HS-5 (cell line): Measurements from ENCODE around the gene PROM1.

ENCODE experiments used
- DNase-seq: peaks from one replicate; pipeline ENCODE4 v3.0.0-alpha.2; 2012; ENCODE audit warnings: low read depth

Gene PROM1

DNA sequence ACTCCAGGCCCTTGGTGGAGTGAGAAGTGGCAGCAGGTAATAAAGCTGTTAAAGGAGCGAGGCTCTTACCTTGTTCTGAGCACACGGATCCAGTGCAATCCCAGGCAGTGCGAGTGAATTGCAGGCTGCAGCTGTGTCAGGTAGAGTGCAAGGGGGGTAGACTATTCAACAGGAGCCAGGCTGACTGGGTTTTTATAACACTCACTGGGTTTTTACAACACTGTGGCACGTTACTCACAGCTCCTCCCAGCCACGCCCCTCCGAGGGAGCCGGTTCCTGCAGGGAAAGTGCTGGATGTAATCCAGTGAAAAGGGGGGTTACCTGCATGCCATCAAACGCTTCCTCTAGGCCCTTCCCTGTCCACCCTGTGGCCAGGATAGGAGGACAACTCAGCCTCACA lies 145.6 kb downstream of the PROM1 start:
- DNase-seq, result no peak

DNA sequence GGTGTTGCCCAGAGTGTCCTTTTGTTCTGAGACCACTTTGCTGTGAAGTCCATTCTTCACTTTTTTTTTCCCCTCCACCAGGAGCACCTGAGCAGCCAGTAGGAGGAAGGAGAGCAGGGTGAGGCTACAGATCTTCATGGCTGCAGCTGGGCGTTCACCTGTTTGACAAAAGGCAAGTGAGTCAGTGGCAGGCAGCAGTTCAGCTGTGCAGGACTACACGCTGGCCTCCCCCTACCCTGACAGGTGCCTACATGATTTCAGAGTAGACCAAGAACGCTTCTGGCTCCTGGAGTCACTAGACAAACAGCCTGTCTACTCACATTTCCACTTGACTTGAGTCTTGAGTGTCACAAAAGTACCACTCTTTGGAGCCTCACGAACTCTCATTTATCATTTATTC lies 147.3 kb downstream of the PROM1 start:
- no peak for DNase-seq

DNA sequence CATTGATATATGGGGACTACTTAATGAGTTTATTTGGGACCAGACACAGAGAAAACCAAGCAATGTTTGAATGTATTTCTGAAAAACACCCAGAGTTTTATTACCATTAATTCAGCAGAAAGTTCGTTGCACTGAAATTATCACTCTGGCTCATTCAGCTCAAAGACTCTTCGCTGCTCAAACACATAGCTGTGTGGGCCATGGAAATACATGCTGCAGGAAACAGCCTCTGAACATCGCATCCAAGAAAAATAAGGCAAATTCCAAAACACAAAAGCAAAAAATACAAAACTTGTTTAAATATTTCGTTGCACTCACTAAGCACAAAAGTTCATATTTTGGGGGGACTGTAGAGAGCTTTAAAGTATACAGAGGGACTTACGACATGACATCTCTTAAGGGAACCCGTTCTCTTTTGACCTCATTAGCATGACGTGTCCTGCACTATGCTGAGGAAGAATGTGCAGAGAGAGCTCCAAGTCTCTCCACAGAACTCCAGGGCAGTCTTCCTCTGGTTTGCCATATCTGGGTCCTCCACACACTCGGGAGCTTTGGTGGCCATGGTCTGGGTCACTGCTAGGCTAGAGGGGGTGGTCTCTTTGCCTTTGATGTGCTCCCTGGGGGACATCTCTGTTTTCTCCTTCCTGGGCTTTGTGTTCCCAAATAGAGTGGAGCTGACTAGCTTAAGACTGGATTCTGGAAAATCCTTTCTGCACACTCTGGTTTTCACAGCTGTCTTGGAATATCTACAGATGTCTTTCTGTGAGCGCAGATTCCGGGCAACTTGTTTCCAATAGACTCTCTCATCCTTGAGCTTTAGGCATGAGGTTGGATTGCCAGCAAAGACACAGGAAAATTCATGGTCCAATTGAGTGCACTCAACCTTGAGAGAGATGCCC lies 148.1 kb downstream of the PROM1 start:
- DNase-seq, result no peak

DNA sequence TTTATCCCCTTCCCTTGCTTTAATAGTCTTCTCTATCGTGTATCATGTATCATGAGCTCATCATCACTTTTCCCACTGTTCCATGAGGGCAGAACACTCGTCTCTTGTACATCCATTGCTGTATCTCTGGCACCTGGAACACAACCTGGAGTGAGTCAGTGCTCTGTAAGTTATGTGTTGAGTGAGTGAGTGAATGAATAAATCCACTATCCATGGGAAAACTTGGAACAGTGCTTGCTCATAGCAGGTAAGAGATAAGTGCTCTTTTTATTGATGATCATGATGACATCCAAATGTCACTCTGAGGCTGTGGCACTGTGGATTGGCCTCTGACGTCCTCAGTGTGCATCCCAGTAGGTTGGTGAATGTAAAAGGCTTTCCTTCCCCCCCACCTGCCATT lies 149.6 kb downstream of the PROM1 start:
- DNase-seq, result no peak

DNA sequence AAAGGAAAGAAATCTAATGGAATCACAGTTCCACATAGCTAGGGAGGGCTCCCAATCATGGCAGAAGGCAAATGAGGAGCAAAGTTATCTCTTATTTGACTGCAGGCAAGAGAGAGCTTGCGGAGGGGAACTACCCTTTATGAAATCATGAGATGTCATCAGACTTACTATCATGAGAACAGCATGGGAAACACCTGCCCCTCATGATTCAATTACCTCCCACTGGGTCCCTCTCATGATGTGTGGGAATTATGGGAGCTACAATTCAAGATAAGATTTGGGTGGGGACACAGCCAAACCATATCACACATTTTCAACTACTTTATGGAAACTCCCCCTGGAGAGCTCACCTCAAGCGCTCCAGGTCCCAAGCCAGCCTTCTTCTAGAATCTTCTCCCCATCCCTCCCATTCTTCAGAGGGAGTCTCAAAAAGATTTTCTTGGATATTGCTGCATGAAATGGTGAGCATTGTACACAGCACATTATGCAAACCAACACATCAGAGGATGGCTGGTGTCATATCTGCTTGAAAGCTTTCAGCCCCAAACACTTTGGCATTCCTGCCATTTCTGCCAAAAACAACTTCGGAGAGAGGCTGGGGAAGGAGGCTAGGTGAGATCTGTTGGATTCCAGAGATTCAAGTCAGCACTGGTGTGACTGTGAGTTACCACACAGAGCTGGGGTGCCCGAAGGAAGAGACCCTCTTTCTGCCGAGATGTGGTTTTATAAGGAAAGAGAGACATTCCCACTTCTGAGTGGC lies 152.2 kb downstream of the PROM1 start:
- DNase-seq, result no peak

DNA sequence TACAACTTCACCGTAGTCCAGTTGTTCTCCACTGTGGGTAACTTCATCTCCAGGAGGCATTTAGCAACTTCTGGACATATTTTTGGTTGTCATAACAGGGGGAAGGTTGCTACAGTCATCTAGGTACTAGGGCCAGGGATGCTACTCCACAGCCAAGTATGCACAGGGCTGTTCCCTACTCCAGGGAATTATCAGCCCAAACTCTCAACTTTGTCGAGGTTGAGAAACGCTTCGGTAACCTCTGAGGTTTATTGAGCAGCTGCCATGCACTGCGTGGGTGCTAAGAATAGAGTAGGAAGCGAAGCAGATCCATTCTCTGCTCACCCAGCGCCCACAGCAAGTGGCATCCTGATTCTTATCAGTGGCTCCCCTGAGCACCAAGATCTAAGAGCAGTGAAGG lies 153.5 kb downstream of the PROM1 start:
- DNase-seq, result no peak

DNA sequence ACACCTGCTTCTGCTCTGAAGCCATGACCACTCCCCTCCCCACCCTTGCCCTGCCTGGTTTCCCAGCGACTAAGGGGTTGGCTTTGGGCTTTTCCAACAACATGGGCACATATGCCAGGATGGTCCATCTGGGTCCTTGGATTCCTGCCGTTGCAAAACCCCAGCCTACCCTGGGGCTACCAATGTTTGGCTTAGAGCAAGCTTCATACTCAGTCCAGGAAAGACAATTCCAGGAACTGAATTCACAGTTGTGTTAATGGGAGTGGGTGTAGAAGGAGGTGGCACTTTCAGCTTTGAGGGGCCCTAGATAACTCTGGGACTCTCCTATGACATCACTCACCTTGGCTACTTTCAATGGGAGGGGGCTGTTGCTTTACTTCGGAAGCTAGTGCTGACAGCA lies 154.3 kb downstream of the PROM1 start:
- DNase-seq, result no peak

DNA sequence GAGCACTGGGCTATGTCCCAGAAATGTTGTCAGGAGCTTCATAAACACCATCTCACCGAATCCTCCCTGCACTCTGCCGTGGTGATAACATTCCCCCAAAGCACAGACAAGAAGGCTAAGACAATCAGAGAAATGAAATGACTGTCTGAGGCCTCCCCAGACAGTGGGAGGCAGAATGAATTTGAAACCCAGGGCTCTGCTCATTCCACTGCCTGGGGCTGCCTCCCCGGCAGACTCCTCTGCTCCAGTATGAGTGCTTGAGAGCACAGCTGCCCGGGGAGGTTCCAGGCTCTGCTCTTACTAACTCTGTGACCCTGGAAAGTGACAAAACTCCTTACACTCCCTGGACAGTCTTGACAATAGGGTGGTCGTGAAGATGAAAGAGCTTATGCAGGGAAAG lies 154.9 kb downstream of the PROM1 start:
- DNase-seq, result no peak

DNA sequence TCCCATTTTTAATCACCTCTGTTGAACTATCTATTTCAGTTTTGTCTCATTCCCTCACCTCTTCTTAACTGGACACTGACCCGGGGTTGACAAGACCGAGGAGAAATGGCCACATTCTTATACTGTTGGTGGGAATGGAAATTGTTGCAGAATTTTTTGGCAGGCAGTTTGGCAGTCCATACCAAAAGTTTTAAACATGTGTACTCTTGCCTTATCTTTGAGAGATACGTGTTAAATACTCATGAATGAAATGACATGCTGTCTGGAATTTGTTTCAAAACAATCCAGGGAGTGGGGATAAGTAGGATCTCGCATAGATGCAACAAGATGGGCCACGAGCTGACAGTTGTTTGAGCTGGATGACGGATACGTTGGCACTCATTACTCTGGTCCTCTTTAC lies 157.3 kb downstream of the PROM1 start:
- DNase-seq, result no peak

DNA sequence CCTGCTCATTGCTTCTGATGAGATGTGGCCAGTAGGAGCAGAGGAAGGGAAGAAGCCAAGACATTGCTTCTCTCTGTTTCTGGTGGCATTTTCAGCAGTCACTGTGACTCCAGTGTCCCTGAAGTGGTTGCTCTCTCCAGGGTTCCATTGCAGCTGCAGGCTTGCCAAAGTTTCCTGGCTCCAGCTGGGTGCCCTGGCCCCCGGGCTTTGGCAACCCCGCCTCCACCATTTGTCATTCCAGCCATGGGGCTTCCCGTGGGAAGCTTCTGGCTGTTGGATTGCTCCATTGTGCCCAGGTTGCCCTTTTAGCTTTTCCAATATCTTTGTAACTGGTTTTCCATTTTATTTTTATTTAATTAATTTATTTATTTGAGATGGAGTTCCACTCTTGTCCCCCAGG lies 158.0 kb downstream of the PROM1 start:
- DNase-seq, result no peak

DNA sequence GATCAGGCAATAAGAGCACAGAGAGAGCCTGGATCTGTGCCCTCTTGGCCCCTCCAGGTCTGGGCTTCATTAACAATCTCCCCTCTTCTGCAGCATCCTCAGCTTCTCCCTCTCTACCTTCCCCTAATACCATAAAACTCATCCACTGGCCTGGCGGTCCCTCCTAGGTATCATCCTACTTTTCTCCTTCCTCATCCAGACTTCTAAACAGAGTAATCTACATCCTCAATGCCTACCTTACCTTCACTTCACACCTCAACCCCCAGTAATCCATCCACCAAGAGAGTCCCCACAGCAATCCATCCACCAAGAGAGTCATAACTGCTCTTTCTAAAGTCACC lies 162.3 kb downstream of the PROM1 start:
- DNase-seq, result no peak

DNA sequence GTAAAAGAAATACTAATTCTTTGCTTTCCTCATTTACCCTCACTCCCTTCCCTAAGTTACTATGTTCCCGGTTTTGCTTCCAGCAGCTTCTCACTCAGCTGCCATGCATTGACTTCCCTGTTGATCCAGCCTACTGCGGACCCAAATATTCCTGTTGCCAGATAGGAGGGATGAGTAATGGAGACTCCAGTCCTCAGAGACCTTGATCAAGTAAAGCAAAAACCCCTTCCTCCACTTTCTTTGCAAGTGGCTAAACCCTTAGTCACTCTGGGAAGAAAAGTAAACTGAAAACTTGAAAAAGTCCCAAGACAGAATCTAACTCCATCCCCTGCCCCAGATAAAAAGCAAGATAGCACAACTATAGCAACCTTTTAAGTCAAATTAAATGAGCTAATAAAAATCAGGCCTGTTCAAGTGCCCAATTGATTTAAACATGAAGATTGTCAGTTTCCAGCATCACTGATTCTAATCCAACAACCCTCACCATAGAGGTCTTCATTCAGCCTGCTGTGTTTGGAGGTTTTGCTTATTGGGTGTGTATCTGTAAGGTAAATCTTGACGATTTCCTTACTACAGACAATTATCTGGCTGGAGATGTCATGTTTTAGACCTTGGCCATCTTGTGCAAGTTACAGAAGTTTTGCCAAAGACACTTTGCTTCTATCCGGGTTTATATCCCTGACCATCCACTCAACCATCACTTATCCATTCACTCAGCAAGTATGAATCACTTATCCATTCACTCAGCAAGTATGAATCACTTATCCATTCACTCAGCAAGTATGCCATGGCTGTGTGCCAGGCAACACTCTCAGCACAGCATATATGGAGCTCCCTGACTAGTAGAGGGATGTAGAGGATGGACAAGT lies 162.9 kb downstream of the PROM1 start:
- peak; percentile 92 for DNase-seq

DNA sequence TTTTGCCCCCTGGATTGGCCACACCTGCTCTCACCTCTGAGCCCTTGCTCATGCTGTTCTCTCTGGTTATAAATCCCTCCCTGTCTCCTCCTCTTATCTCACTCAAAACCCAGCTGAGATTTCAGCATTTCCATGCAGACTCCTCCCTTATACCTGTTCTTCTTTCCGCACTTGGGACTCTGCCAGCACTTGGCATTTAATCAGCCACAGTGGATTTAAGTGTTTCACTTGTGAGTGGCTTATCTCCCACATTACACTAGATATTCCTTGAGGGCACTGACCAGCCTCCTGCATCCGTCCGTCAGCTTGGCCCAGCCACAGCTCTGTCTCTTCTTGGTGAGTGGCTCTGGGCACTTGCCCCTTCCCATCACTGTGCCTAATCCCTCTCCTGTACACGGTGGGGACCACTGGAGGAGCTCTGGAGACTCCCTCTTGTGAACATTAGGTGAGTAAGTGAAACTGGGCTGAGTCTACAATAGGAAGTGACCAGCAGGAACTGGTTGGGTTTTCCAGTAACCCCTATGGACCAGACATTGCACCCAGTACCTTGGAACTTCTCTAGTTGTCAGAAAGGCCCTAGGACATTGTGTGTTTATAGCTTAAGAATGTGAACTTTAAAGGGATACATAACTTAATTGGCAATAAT lies 165.2 kb downstream of the PROM1 start:
- no peak for DNase-seq
